Right forelimb (tissue), 1 donor: ENCODE data around the gene OR4M2.
"Not testable (repeated sequence)": the region's sequence is repeated elsewhere in the genome, so short reads cannot be mapped to it uniquely, and the experiment has no call there.

Experiments
- DNase-seq: peaks from one replicate; pipeline ENCODE4 v3.0.0-alpha.2; 2018

OR4M2 gene, protein sequence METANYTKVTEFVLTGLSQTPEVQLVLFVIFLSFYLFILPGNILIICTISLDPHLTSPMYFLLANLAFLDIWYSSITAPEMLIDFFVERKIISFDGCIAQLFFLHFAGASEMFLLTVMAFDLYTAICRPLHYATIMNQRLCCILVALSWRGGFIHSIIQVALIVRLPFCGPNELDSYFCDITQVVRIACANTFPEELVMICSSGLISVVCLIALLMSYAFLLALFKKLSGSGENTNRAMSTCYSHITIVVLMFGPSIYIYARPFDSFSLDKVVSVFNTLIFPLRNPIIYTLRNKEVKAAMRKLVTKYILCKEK

GRCh38 chr15:22080227-22080626 lies at the start of gene OR4M2:
Gene OR4M2, plus strand, starts transcription at chr15:22080527. Its CDS starts 98 bp downstream, at chr15:22080625.
- DNase-seq: not testable (repeated sequence)

- DNase-seq: not testable (repeated sequence)
Observed at GRCh38 chr15:22069267-22069666, 11.1 kb upstream of the OR4M2 start.

- not testable (repeated sequence) for DNase-seq
Observed at GRCh38 chr15:22081386-22081785, 1.1 kb downstream of the OR4M2 start.

GRCh38 chr15:22098616-22099253 lies 18.4 kb downstream of the OR4M2 start:
- not testable (repeated sequence) for DNase-seq

- not testable (repeated sequence) for DNase-seq
Observed at GRCh38 chr15:22099289-22099891, 19.1 kb downstream of the OR4M2 start.

- DNase-seq: not testable (repeated sequence)
Observed at GRCh38 chr15:22122033-22122432, 41.7 kb downstream of the OR4M2 start.
